ENCODE data around the gene MAGEB10. TPM values are rescaled to one million over a fixed set of nuclear protein-coding genes. Genes with fewer than 3 reads are reported as not detected.
"Not testable (repeated sequence)": the region's sequence is repeated elsewhere in the genome, so short reads cannot be mapped to it uniquely, and the experiment has no call there.

Gene MAGEB10, protein sequence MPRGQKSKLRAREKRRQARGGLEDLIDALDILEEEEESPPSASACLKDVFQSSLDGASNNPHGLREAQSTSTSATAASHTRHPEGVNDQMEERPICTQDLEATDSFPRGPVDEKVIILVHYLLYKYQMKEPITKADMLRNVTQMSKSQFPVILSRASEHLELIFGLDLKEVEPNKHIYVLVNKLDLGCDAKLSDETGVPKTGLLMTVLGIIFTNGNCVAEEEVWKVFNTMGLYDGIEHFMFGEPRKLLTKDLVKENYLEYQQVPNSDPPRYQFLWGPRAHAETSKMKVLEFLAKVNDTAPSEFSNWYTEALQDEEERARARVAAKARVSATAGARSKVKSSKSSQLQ
- not detected for polyA plus RNA-seq (ENCODE audit: insufficient read length in 3 of 3)

DNA sequence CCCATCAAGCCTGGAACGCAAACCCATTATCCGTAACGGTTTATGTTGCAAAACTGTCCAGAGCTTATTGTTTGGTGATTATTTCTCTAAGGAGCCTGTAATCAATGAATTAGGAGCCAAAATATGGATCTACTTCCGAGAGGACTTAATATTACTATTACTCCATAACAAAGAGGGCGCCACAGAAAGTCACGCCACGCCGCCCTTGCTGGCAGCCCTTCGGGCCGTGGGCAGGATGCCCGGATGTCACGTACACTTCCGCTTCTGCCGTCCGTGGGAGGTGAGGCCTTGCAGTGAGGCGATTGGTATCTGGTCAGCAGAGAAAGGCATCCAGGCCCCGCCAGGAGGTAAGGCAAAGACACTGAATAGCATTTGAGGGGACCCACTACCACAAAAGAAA lies at the start of gene MAGEB10:
TSS of gene MAGEB10 (plus strand) at position 301 of the 400 bp plus-strand sequence. CDS start 13,317 bp downstream, outside the sequence.
- no peak for DNase-seq (ENCODE audit: low read depth in 3 of 3, low spot score in 2 of 3)

DNA sequence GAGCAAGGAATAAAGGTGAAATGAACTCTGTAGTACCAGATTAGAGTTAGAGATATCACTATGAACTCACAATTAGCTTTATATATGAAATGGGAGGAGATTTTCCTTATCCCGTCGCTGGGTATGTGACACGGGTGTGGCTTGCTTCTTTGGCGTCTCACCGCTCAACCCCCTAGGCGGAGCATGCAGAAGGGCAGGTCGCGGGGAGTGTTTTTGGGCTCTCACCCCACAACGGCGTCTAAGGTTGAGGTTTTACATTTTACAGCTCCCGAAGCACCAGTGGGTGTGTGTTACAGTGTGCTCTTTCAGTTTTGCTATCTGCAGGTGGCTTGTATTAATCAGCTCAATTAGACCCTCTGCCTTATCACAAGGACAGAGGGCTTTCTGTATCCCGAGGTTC lies 42.1 kb upstream of the MAGEB10 start:
- DNase-seq (ENCODE audit: low read depth in 3 of 3, low spot score in 2 of 3): no peak

DNA sequence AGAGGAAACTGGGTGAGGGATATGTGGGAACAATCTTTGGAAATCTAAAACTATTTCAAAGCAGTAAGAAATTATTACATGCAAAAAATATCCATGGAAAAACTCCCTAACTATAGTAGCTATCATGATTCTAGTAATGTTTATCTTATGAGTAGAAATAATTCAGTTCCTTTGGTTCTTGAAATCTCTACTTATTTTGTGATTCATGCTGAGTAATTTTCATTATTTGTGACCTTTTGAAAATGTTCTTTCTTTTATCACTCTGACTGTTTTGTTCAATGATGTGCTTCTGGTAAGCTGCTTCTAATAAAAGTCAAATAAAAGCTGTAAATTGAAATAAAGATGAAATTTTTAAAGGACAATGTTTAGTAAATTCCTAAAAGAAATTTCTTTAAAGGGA lies 40.4 kb upstream of the MAGEB10 start:
- no peak for DNase-seq (ENCODE audit: low read depth in 3 of 3, low spot score in 2 of 3)

DNA sequence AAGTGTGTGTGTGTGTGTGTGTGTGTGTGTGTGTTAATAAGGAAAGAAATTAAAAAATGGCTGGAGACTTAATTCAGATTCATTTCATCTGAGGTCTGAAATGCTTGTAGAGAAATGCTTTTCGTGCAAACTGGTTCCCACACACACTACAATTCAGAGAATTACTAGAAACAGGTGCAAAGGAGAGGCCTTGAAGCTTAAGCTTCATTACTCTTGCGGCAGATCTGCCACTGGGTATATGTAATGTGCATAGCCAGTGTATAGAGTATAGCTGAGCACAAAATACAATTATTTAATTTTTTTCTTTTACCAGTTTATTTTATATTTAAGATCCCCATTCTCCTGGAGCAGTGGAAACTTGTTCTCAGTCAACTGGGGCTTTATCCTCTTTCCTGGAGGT lies 31.8 kb upstream of the MAGEB10 start:
- DNase-seq (ENCODE audit: low read depth in 3 of 3, low spot score in 2 of 3): no peak

DNA sequence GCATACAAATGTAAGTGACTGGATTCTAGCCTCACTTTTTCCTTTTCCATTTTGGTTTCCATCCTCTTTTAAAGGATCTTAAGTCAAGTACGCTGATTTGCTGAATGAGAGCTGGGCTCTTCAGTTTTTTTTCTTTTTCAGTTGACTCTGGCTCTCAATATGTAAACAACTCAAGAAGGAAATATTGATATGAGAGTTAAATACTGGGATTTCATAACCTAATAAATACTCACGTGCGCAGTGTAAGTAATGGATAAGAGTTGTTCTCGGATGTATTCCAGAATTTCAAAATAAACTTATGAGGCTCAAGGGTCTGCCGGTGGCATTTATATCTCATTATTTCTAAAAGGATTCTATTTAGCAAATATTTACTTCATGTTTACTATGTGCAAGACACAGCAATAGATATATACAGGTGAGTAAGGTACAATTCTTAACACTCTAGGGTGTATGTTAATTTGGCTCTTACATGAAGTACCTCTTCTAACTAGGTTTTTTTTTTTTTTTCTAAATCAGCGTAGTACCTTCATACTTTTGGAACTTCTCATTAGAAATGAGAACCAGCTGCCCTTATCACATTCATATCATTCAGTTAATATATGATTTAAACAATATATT lies 11.0 kb upstream of the MAGEB10 start:
- DNase-seq (ENCODE audit: low read depth in 3 of 3, low spot score in 2 of 3): no peak

DNA sequence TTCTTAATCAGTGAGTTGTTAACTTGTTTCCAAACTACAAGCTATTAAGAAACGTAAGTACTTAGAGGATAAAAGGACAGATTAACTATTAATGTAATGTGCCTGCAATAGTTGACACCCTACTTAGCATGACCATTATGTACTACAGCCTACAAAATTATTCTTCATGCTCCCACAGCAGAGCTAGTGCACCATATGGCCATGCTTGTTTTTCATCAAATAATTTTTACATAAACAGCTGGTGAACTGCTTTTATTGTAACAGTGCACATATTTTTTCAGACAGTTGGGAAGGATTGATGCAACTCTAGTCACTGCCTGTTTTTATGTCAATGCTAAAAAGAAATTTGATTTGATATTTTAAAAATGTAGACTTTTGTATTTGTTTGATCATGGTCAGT lies 10.2 kb upstream of the MAGEB10 start:
- no peak for DNase-seq (ENCODE audit: low read depth in 3 of 3, low spot score in 2 of 3)

DNA sequence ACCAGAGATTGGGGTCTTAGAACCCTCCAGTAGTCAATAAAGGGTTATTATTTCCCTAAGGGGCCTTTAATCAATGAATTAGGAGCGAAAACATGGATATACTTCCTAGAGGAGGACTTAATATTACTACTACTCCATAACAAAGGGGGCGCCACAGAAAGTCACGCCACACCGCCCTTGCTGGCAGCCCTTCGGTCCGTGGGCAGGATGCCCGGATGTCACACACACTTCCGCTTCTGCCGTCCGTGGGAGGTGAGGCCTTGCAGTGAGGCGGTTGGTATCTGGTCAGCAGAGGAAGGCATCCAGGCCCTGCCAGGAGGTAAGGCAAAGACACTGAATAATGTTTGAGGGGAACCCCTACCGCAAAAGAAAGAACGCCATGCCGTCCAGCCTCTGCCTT lies 436 bp downstream of the MAGEB10 start:
- no peak for DNase-seq (ENCODE audit: low read depth in 3 of 3, low spot score in 2 of 3)

DNA sequence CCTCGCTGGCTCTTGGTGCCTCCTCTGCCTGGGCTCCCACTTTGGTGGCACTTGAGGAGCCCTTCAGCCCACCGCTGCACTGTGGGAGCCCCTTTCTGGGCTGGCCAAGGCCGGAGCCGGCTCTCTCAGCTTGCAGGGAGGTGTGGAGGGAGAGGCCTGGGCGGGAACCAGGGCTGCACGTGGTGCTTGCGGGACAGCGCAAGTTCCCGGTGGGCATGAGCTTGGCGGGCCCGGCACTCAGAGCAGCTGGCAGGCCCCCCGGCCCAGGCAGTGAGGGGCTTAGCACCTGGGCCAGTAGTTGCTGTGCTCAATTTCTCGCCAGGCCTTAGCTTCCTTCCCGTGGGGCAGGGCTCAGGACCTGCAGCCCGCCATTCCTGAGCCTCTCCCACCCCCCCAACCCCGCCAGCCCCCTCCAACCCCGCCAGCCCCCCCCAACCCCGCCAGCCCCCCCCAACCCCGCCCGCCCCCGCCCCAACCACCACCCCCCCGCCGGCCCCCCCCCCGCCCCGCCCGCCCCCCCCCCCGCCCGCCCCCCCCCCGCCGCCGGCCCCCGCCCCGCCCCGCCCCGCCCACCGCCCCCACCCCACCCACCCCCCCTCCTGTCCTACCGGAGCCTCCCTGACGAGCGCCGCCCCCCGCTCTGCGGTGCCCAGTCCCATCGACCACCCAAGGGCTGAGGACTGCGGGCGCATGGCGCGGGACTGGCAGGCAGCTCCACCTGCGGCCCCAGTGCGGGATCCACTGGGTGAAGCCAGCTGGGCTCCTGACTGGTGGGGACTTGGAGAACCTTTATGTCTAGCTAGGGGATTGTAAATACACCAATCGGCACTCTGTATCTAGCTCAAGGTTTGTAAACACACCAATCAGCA lies 1.4 kb downstream of the MAGEB10 start:
- not testable (repeated sequence) for DNase-seq (ENCODE audit: low read depth in 3 of 3, low spot score in 2 of 3)

DNA sequence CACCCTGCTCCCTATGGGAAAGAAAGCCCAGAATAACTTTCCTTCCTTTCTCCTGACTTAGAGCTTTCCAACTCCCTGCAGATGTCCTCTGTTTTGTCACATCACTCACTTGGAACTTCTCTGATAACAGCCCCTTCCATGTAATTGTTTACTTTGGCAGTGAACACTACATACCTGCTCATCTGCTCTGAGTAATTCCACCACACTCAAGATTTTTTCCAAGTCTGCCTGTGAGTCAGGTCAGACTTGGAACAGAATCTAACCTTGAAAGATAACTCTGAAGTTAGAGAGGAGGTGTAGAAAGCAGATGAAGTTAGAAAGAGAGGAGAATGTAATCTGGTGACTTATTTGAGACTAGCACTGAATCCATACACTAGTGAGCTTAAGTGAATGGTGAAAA lies 7.4 kb downstream of the MAGEB10 start:
- no peak for DNase-seq (ENCODE audit: low read depth in 3 of 3, low spot score in 2 of 3)

DNA sequence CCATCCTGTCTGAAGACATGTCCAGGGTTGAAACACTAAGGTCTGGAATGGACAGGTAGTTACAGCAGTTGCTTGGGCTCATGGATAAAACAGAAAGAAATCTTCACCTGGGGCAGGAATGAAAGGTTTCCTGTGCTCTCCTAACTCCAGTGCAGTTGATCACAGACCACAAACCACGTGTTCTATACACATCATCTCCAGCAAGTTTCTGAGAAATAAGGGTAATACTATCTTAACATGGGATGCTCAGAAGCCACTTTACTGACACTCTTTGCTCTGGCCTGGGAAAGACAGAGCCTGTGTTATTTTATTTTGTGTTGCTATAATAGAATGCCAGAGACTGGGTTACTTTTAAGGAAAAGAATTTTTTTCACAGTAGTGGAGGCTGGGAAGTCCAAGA lies 16.0 kb downstream of the MAGEB10 start:
- DNase-seq (ENCODE audit: low read depth in 3 of 3, low spot score in 2 of 3): no peak

DNA sequence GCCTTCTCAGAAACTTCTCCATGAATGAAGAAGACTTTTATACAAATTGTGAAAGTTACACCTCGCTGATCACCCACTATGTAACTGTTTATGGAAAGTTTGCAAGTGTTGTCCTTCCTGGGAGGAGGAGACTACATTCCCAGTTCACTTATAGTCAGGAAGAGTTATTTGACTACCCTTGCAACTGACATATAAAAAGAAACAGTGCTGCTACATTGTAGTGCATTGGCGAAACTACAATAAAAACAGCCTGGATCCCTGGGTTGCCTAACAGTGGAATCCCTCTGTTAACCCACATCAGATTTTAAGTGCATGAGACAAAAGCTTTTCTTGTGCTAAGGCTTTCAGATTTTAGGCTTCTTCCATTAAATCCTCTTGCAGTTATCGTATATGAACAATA lies 30.4 kb downstream of the MAGEB10 start:
- no peak for DNase-seq (ENCODE audit: low read depth in 3 of 3, low spot score in 2 of 3)

DNA sequence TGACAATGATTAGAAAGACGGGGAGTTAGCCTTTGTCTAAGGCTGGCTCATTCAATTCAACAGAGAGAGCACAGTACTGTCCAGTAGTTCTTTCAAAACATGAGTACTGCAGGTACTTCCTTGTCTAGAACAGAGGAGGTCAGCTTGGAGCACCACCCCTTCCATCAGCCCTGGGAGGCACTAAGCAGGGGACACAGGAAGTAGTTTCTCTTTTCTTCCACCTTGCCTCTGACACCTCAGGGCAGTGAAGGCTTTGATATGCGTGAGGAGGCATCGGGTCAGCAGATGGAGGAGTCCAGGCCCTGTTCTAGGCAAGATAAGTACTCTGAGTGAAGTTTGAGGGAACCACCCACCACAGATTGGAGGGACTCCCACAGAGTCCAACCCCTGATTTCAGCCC lies 33.1 kb downstream of the MAGEB10 start:
- DNase-seq (ENCODE audit: low read depth in 3 of 3, low spot score in 2 of 3): no peak

DNA sequence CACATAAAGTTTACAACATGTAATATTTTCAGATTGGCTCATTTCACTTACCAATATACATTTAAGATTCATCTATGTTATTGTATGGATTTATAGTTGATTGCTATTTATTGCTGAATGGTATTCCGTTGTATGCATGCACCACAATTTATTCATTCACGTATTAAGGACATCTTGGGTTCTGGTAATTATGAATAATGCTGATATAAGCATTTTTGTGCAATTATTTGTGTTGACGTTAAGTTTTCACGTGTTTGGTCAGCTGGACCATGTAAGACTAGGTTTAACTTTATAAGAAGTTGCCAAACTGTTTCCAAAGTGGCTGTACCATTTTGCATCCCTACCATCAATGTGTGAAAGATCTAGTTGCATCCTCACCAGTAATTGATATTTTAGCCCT lies 35.1 kb downstream of the MAGEB10 start:
- DNase-seq (ENCODE audit: low read depth in 3 of 3, low spot score in 2 of 3): no peak

DNA sequence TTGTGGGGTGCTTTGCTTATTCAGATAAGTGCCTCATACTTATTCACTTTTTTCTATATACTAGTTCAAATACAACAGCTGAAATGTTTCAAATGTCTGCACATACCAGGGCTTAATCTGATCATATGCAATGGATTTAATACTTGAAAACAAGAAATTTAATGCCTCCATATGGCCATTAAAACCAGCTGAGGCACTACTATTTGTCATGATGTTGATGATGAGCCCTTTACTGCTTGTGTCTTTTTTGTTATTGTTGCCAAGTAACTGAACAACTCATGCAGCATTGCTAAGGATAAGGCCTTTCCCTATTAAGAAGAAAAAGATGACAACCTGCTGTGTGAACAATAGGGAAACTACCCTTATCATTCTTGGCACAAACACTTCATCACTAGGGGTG lies 52.5 kb downstream of the MAGEB10 start:
- peak in 1 of 3 donors; percentile 20 for DNase-seq (ENCODE audit: low read depth in 3 of 3, low spot score in 2 of 3)

DNA sequence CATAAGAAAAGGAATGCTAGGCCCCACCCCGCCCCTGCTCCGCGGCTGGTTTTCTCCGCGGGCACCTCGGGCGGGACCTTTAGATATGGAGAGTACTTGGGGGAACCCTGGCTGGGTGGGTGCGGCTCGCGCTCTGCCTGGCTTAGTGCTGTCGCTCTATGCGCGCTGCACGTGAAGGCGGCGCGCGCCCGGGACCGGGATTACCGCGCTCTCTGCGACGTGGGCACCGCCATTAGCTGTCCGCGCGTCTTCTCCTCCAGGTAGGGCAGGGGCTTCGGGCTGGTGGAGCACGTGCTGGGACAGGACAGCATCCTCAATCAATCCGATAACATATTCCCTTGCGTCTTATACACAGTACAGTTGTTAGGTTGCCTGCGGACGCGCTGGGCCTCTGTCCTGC lies 56.0 kb downstream of the MAGEB10 start:
- no peak for DNase-seq (ENCODE audit: low read depth in 3 of 3, low spot score in 2 of 3)

Other genes starting within 250 kb of the MAGEB10 start
- gene DCAF8L2, start 217.6 kb upstream of the MAGEB10 start, polyA plus RNA-seq (ENCODE audit: insufficient read length in 3 of 3): not detected
- not detected for gene DCAF8L1, start 173.5 kb downstream of the MAGEB10 start, polyA plus RNA-seq (ENCODE audit: insufficient read length in 3 of 3)

Measured in right renal cortex interstitium (tissue), 3 donors.